GM23248 (cell line): ENCODE measurements around the gene SP9. TPM values are rescaled to one million over a fixed set of nuclear protein-coding genes. Genes with fewer than 3 reads are reported as not detected.

Experiments used
- DNase-seq: peaks from one replicate; pipeline ENCODE4 v3.0.0-alpha.2; 2015
- H2AFZ ChIP-seq: fragments of 200-600 bp; sonication (generic); 2 replicates; pipeline ENCODE4 v1.6.1; 2016; ENCODE audit warnings: antibody characterized with exemption
- H3F3A ChIP-seq: fragments of 200-600 bp; sonication (generic); 2 replicates; pipeline ENCODE4 v1.6.1; 2016; ENCODE audit warnings: mild to moderate bottlenecking, antibody characterized with exemption, mixed run types; ENCODE audit not compliant: insufficient read depth
- H3K27ac ChIP-seq: fragments of 200-600 bp; sonication (generic); 2 replicates; pipeline ENCODE4 v1.5.1; 2016; ENCODE audit warnings: mild to moderate bottlenecking
- H3K27me3 ChIP-seq: fragments of 200-600 bp; sonication (generic); replicated peaks from 2 replicates; pipeline ENCODE4 v1.6.1; 2016; ENCODE audit warnings: mild to moderate bottlenecking; ENCODE audit not compliant: insufficient read depth
- H3K36me3 ChIP-seq: fragments of 200-600 bp; sonication (generic); 2 replicates; pipeline ENCODE4 v1.6.1; 2016; ENCODE audit warnings: low read depth, mild to moderate bottlenecking
- H3K4me1 ChIP-seq: fragments of 200-600 bp; sonication (generic); 2 replicates; pipeline ENCODE4 v1.6.1; 2016; ENCODE audit warnings: mild to moderate bottlenecking; ENCODE audit not compliant: insufficient read depth
- H3K4me2 ChIP-seq: fragments of 200-600 bp; sonication (generic); one replicate; pipeline ENCODE4 v1.6.1; 2016; ENCODE audit warnings: mild to moderate bottlenecking; ENCODE audit not compliant: unreplicated experiment
- H3K4me3 ChIP-seq: fragments of 200-600 bp; sonication (generic); 2 replicates; pipeline ENCODE4 v1.5.1; 2016; ENCODE audit warnings: mild to moderate bottlenecking
- H3K79me2 ChIP-seq: fragments of 200-600 bp; sonication (generic); 2 replicates; pipeline ENCODE4 v1.6.1; 2016; ENCODE audit warnings: mild to moderate bottlenecking; ENCODE audit not compliant: insufficient read depth
- H3K9ac ChIP-seq: fragments of 200-600 bp; sonication (generic); 2 replicates; pipeline ENCODE4 v1.6.1; 2016; ENCODE audit warnings: mild to moderate bottlenecking
- H3K9me2 ChIP-seq: fragments of 200-600 bp; sonication (generic); 2 replicates; pipeline ENCODE4 v1.6.1; 2016; ENCODE audit warnings: mixed run types, mild to moderate bottlenecking, moderate library complexity; ENCODE audit not compliant: insufficient read depth
- H3K9me3 ChIP-seq: fragments of 200-600 bp; sonication (generic); one replicate; pipeline ENCODE4 v1.6.1; 2017; ENCODE audit warnings: low read depth
- H4K20me1 ChIP-seq: fragments of 200-600 bp; sonication (generic); 2 replicates; pipeline ENCODE4 v1.6.0; 2016; ENCODE audit not compliant: insufficient read depth
- EZH2 ChIP-seq: fragments of 200-600 bp; sonication (generic); IDR thresholded peaks from 2 replicates; pipeline ENCODE4 v1.6.1; 2018; ENCODE audit warnings: antibody characterized with exemption, mild to moderate bottlenecking; ENCODE audit not compliant: insufficient read depth, poor library complexity, severe bottlenecking
- EZH2phosphoT487 ChIP-seq: fragments of 200-600 bp; sonication (generic); IDR thresholded peaks from 2 replicates; pipeline ENCODE4 v1.6.1; 2018; ENCODE audit warnings: antibody characterized with exemption, moderate library complexity, mild to moderate bottlenecking, low read depth; ENCODE audit not compliant: insufficient read depth
- WGBS, 2 experiments: methylation state at CpG; one replicate each; pipeline ENCODE4 v1.1.6; 2015 to 2017; ENCODE audit warnings: low lambda C conversion rate in 2 of 2, low coverage in 1 of 2; ENCODE audit errors: missing lambda C conversion rate in 2 of 2; 5-methylcytosine and 5-hydroxymethylcytosine counted together
- in situ Hi-C: fragments of 300-500 bp; cut with MboI; formaldehyde crosslinking; loops from 2 replicates; pipeline ENCODE4 v1.15.0; 2020
- polyA plus RNA-seq: library from polyadenylated mRNA; unstranded; fragments of >200 nt; fragmentation: Nextera tagmentation; extraction: Ambion mirVana; gene quantifications from 2 replicates; pipeline ENCODE4 v1.2.1, GENCODE V29; 2016
- total RNA-seq: library from RNA; depleted of rRNA; stranded (reverse); fragments of >200 nt; shearing (Covaris generic); gene quantifications from 2 replicates; pipeline ENCODE4 v1.2.3, GENCODE V29; 2014

The SP9 gene
- total and polyA plus RNA-seq, 2 experiments from 2014 or later, result not detected

DNA sequence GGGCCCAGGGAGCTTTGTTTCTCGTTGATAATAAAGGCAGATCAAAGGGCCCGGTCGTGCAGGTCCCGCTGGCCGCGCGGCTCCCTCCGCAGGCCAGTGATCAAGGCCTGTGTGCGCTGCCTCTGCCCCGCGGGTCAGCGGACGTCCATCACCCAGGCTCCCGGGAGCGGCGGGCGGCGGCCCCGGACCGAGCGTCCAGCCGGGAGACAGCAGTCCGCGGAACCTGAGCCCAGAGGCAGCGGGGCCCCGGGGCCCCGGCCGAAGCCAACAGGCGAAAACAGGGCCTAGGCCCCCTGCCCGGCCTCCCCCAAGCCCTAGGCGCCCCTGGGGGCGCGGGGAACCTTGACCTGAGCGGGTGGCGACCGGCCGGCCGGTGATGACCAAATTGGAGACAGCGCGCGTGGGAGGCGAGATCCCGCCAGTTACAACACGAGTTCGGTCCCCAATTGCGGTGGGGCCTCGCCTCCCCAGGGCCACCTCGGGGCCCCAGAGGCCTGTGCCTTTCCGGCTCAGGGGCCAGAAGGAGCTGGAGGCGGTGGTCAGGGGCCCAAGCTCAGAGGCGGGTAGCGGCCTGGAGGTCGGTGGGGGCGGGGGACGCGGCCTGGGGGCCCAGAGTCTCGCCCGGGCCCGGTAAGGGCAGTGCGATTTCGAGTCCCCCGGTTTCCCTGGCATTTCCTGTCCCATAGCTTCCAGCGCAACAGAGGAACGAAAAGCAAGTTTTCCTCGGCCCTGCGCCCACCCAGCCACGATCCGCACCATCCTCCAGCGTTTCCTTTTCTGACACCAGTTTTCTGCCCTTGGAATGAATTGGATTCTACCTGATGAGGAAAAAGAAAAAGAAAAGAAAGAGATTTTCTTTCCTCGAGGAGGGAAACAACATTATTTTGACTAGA lies 5.9 kb downstream of the SP9 start:
- no peaks in the 10 kb centered on the region for H4K20me1 ChIP-seq
- H3K4me1 ChIP-seq, result no peaks in the 10 kb centered on the region
- H3K4me2 ChIP-seq, result no peak overlapping the region
- H3K9me2 ChIP-seq, result no peaks in the 10 kb centered on the region
- no peak overlapping the region for H3K4me3 ChIP-seq
- TF ChIP-seq EZH2phosphoT487 (no peak), EZH2 (no peak)
- H2AFZ ChIP-seq, result no peak overlapping the region
- in situ Hi-C loops, result loop anchor here (10.0 to 25.0 kb wide), 2 partner anchors 586 to 928 kb away; no protein-coding TSS in a partner anchor
- 44% methylated on average over 44 to 53 of the region's 70 CpGs for WGBS, 2 experiments
- no peaks in the 10 kb centered on the region for H3K9me3 ChIP-seq
- no peak overlapping the region for H3K27ac ChIP-seq
- H3F3A ChIP-seq, result peaks cover 12% of the 10 kb centered on the region
- peaks cover 31% of the 10 kb centered on the region for H3K27me3 ChIP-seq
- H3K9ac ChIP-seq, result no peak overlapping the region
- H3K79me2 ChIP-seq, result no peaks in the 10 kb centered on the region
- no peak for DNase-seq
- H3K36me3 ChIP-seq, result no peaks in the 10 kb centered on the region

DNA sequence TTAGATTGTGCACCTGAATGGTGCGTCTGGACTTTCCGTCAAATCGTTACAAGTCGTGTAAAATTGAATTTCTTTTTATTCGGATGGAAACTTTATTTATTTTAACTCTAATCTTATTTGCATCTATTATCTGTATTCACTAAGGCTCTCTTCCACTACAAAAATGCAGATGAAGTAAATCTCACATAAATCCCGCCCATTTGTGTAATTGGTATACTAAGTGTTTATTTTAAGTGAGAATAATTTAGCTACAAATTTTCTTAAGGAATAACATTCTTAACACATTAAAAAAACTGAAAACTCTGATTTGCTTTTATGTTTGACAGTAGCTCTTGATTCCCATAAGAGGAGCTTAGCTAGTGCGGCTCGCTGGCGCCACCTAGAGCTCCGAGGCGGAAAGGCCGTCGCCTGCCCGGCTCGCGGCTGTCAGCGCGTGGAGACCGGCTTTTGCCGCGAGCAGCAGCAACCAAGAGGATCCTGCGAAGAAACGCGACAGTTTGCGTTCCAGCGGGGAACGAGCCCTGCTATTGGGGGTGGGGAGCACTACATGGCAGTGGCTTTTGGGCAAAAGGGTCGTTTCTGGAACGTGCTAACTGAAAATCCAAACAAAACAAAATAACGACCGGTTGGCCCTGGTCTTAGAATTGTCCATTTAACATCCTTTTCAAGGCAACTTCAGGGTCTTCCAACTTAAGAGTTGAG lies 6.7 kb downstream of the SP9 start:
- H3K4me1 ChIP-seq, result no peaks in the 10 kb centered on the region
- H3K9ac ChIP-seq, result peak overlapping the region; percentile 8; the same call in 1 of the 2 replicates
- H3K9me2 ChIP-seq, result no peaks in the 10 kb centered on the region
- peak overlapping the region; percentile 77 for H3K4me2 ChIP-seq
- H3K27me3 ChIP-seq, result peaks cover 31% of the 10 kb centered on the region
- DNase-seq, result peak; percentile 86
- no peaks in the 10 kb centered on the region for H4K20me1 ChIP-seq
- H3K4me3 ChIP-seq, result peak overlapping the region; percentile 69
- no peaks in the 10 kb centered on the region for H3K9me3 ChIP-seq
- H3K36me3 ChIP-seq, result no peaks in the 10 kb centered on the region
- H3F3A ChIP-seq, result peaks cover 12% of the 10 kb centered on the region
- no peaks in the 10 kb centered on the region for H3K79me2 ChIP-seq
- TF ChIP-seq EZH2 (peak; percentile 61), EZH2phosphoT487 (0 out of 2 replicates have a peak, but pooled peaks have one; percentile 15)
- 4% methylated on average over 31 of the region's 31 CpGs for WGBS, 2 experiments
- in situ Hi-C loops, result loop anchor here (10.0 to 25.0 kb wide), 2 partner anchors 587 to 929 kb away; no protein-coding TSS in a partner anchor
- H2AFZ ChIP-seq, result peak overlapping the region; percentile 75
- H3K27ac ChIP-seq, result no peak overlapping the region

DNA sequence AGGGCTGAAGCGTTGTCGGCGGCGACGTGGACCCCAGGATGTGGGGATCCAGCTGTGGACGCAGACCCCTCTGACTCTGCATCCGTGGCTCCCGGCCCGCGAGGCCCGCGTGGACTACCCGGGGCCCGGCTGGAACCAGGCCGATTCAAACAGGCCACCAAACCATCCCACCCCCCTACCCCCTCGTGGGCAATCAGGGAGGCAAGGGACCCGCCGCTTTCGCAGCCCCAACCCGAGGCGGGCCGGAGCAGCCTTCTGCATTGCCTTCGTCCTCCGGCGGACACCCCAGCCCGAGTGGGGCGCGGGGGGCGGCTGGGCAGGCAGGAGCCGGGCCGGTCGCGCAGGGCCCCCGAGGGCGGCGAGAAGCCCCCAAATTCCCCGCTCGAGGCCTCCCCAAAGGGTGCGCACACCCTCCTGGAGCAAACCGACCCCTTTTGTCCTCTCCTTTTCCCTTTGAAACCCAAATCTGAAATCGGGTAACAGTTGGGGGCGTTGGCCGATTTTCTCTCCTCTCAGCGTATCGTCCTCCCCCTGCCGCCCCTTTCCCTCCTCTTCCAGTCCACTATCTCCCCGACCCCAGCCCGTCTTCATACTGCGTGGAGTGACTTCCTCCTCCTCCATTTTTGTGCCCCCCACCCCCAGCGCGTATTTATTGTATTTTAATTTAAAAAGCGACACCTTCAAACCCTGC lies 7.4 kb downstream of the SP9 start:
- Histone ChIP-seq H3K27ac (no peak overlapping the region), H2AFZ (peak overlapping the region; percentile 75), H3K9me2 (no peaks in the 10 kb centered on the region), H3K9ac (peak overlapping the region; percentile 8; the same call in 1 of the 2 replicates), H4K20me1 (no peaks in the 10 kb centered on the region), H3K36me3 (no peaks in the 10 kb centered on the region), H3K9me3 (no peaks in the 10 kb centered on the region), H3K79me2 (no peaks in the 10 kb centered on the region), H3K4me1 (no peaks in the 10 kb centered on the region), H3F3A (peaks cover 19% of the 10 kb centered on the region), H3K4me3 (peak overlapping the region; percentile 69), H3K27me3 (peaks cover 31% of the 10 kb centered on the region), H3K4me2 (peak overlapping the region; percentile 77)
- peak; percentile 28 for DNase-seq
- WGBS, 2 experiments, result 3 to 4% methylated on average over 47 to 50 of the region's 52 CpGs
- in situ Hi-C loops, result loop anchor here (10.0 to 25.0 kb wide), 2 partner anchors 587 to 930 kb away; no protein-coding TSS in a partner anchor
- TF ChIP-seq EZH2 (no peak), EZH2phosphoT487 (no peak)
